NCI-H128 (cell line): ENCODE data around the gene C10orf53.

Source experiments
- DNase-seq: peaks from one replicate; lab custom pipeline; 2025; ENCODE audit not compliant: unreplicated experiment; lab: John Stamatoyannopoulos, UW

C10orf53 gene

DNA sequence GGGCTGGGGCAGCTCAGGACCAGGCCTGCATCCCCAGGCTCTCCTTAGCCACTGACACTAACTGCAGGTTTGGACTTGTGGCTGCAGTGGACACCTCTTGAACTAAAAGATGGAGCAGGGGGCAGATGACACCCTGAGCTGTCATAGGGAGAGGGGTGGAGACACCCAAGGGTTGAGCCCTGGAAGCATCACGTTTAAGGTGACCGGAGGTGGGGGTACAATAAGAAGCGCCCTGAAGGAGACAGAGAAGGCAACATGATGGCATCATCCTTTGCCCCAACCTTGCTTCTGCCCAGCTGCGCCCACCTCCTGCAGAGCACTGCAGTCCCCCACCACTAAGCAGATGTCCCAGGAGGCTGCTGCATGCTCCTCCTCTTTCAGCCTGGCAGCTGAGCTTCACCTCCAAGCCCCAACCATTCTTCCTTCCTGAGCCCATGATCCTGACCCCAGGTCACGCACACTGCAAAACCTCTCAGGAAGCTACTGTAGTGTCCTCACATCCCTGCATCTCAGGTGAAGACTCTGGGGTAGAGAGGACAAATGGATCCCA, 57.2 kb downstream of the C10orf53 start:
- DNase-seq = no peak

DNA sequence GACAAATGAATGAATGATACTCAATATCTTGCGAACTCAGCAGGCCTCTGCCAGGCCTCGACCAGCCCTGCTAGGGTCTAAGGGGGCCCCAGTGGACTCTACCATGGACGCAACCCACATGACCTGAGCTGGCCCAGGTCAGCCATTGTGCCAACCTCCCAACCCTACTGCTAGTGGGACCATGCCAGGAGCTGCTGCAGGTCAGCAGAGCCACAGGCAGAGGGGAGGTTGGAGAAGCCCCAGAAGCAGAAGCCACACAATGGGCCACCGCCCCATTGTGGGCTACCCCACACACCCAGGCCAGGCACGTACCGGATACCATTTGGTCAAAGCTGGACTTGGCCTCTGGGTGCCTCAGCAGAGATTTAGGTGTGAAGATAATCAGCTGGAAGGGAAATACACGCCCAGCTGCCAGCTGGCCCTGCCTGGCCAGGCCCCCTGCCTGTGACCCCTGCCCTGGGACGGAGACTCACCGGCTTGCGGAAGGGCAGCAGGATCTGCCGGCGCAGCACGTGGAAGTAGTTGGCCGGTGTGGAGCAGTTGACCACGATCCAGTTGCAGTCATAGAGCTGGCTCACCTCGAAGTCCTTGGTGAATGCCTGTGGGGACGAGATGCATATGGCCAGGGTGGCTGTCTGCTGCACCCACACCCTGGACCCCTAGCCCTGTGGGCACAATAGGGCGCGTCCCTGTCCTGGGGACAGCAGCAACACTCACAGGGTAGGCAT, 58.2 kb downstream of the C10orf53 start:
- no peak for DNase-seq

DNA sequence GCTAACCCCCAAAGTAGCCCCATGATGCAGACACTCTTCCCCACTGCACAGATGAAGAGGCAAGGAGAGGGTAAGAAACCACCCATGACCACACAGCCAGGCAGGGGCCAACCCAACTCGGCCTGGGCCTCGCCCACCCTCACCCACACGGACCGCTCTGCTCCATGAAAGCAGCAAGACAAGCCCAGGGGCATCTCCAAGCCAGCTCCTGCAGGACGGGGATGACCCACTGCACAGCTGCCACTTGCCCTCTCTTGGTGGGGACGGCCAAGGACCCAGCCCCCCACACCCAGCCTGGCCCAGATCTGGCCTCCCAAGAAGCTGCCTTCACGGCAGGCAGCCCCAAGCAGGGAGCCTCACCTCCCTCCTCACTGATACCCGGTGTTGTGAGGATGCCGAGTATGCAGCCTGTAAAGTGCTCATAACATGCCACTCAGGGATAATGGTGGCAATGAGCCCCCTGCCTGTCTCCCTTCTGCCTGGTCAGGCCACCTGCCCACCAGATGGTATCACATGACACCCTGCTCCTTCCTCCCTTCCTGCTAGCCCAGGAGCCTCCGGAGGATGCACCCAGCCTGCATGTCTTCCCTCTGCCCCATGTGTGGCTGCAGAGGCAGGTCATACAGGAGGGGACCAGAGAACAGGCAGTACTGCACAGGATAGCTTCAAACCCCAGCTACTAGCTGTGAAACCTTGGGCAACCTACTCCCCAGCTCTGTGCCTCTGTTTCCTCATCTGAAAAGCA, 59.3 kb downstream of the C10orf53 start:
- DNase-seq = no peak

DNA sequence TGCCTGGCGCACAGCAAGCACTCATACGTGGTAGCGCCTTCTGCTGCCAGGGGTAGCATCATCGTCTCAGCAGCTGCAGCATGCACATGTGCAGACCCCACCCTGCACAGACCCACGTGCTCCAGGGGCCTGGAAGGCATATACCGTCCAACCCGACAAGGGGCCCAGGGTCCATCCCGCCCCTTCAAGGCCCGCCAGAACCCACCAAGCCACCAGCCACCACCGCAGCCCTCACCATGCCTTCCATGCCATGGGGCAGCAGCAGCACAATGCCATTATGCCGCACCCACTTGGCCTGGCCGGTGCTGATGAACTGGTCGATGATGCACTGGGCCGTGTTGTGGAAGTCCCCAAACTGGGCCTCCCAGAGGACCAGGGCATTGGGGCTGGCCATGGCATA, 60.0 kb downstream of the C10orf53 start:
- no peak for DNase-seq

DNA sequence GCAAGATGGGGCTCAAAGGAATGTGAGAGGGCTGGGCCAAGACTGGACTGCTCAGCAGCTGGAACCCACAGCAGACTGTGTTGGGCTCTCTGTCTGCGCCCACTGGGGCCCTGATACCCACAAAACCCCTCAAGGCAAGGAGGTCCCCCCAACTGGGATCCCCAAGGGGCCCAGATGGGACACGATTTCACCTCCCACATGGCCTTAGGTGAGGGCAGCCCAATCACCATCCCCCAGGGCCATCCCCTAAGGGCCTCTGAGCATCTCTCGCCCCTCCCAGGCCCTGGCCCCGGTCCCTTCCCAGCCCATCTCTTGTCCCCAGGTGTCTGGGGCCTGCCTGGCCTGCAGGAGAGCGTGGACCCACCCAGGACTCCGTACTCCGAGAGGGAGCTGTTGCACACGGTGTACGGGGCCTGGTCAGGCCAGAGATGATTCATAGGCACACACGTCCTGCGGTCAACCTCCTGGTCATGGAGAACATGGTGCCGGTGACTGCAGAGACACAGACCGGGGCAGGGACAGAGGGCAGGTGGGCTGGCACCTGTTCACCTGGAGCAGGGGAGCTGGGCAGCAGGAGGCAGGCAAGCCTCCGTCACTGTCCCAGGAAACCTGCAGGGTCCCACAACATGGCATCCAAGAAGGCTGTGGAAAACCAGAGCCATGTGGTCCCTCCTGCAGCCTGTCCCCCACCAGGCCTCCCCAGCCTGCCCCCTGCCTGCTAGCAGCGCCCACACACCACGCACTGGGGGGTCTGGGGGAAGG, 61.1 kb downstream of the C10orf53 start:
- DNase-seq = no peak

DNA sequence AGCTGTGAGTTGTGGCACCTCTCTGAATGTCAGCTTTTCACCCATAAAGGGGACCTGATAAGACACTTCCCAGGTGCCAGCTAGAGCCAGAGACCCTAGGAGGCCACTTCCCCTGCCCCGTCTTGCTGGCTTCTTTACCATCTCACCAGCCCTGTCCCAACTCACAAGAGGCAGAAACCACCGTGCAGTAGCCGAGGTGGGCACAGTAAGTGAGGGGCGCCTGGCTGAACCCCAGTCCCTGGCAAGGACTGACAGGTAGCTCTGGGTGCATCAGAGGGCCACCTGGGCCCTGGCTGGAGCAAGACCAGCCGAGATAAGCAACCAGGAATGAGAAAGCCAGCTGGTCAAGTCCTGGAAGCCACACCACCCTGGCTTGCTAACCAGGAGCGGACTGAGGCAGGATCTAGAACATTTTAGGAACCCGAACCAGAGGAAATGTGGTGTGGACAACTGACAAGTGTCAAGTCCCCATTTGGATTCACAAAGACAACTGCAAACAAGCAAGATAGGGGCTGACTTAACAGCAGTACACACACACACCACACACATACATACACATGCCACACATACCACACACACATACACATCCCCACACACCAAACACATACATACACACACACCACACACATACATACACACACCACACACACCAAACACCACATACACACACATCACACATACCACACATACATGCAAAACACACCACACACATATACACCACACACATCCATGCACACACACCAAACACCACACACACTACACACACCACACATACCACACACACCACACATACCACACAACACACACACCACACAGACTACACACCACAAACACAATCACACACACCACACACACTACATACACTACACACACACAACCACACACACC, 61.9 kb downstream of the C10orf53 start:
- no peak for DNase-seq

DNA sequence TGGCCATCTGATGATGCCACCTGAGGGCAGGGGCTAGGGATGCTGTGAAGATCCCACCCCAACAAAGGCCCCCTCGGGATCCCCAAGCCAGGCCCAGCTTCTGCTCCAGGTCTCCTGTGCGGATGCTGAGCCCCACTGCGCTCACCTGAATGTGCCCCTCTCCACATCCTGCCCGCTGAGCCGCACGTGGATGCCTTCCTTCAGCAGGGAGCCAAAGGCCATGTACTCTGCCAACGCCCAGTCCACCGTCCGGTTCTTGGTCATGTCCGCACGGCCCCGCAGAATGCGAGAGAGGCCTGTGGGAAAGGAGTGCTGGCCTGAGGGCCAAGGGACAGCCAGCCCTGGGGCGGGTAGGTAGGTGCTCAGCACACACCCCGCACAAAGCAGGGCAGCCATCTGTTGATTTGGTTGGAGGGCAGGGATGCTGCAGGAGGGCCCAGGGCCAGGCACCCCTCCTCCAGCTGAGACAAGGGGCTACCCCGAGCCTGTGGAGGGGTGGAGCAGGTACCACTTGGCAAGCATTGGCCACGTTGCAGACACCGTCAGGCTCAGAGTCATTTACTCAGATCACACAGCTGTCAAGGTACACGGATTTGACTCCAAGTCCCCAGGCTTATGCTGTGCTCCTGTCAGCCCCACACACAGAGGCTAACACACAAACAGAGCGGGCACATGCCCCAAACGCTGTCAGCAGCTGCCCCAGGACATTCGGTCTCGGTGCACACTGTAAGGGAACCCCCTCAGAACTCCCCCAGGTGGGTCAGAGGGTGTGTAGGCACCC, 63.4 kb downstream of the C10orf53 start:
- DNase-seq = no peak

DNA sequence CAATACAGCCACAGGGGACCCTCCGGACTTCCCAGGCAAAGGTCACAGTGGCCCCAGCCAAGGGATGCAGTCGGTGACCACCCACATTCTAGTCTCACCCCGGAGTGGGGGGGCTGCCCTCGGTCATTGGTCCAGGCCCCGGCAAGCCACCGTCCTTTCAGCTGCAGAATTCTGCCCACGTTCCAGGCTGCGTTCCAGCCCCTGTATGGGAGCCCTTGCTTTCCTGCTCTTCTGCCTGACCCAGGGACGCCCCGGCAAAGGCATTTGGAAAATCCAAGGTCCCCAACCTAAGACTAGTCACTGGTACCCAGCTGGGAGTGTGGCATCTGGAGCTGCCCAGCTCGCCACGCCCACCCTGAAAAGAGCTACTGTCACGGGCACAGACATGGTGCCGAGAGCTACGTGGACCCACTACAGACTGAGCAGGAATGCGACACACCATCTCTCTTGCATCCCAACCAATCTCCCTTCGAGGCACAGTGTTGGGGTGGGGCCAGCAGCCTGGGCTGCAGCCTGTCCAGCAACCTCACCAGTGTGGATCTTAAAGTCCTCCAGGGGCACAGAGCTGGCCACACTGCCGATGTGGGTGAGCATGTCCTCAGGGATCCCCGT, 64.1 kb downstream of the C10orf53 start:
- no peak for DNase-seq

DNA sequence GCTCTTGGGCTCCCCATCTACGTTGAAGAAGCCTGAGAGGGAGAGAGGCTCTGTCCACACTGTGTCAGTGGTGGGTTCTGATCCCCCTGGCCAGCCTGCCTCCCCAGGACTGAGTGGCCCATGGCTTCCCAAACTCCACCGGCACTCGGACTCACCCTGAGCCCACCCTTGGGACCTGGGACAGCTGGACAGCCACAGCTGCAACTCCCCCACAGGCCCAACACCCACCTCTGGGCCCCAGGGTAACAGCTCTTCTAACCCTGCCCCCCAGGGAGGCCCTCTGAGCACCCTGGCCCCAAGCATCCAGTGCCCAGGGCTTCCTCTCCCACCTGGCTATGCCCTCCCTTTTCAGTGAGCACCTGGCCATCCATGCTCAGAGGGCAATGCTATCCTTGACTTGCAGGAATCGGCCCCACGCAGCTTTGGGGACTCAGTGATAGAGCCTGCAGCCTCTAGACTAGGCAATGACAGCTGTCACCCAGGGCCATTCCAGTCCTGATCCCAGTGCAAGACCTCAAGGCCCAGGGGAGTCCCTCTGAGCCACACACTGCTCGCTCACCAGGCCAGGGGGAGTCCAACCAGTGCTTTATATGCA, 64.7 kb downstream of the C10orf53 start:
- DNase-seq = no peak

DNA sequence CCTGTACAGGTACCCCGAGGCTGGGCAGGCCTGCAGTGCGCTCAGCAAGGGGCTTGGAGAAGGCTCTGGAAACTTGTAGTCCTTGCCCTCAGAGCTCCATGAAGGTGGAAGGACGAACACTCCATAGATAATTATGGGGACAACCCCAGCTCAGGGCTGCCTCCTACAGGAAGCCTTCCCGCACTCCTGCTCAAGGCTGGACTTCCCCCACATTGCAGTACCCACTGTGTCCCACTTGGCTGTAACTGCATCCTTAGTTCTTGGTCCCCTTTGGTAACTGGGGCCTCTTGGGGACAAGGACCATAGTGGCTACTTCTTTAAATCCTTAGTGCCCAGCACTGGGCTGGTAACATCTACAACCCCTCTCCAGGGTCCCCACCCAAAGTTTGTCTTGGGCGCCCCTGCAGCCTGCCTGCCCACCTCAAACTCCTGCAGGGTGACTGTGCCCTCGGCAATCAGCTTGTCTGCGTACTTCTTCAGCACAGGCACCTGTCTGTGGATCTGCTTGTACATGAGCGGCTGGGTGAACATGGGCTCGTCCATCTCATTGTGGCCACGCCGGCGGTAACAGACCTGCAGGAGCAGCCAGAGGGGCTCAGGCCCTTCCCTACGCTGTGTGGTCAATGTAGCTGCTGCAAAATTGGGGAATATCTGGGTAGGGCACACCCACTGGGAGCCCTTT, 65.6 kb downstream of the C10orf53 start:
- no peak for DNase-seq

DNA sequence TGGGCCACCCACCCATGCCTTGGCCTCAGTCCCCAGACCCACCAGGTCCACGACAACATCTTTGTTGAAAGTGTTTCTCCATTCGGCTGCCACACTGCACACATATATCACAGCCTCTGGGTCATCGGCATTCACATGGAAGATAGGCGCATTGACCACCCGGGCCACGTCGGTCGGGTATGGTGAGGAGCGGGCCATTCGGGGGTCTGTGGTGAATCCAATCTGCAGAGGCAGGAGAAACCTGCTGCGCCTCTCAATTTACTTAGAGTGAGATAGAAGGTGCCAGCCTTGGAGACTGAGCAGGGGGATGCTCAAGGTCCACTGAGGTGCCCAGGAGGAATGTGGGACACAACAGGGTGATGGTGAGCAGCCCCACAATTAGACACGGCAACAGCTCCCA, 66.3 kb downstream of the C10orf53 start:
- DNase-seq = no peak

DNA sequence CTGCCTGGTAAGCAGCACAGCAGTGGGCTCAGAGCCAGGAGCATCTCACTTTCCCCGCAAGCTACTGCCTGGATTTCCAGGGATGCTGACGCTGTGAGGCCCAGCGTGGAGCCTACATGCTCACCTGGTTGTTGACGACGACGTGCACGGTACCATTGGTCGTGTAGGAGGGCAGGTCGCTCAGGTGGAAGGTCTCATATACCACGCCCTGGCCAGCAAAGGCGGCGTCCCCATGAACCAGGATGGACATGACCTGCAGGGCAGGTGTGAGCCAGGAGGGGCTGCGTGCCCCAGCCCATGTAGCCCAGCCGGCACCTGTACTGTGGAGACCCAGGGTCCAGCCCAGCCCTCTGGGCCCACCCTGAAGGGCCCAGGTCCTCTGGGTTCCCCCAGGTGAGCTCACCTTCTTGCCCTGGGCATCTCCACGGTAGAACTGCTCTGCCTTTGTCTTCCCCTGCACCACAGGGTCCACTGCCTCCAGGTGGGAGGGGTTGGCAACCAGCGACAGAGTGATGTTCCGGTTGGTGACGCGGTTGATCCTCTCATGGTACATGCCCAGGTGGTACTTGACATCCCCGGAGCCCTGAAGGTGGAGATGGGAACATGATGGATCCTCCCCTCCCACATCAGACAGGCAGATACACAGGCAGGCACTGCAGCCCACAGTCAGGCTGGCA, 67.3 kb downstream of the C10orf53 start:
- no peak for DNase-seq
